KOPT-K1 (cell line): Measurements from ENCODE around the gene UNCX.
"Not testable (repeated sequence)": the region's sequence is repeated elsewhere in the genome, so short reads cannot be mapped to it uniquely, and the experiment has no call there.

ENCODE experiments used
- H3K27ac ChIP-seq: fragments of 200-600 bp; sonication (generic); 2 replicates; pipeline ENCODE4 v1.5.1; 2016; ENCODE audit warnings: antibody characterized with exemption, mild to moderate bottlenecking, low read depth, low read length; ENCODE audit not compliant: poor library complexity, severe bottlenecking
- H3K36me3 ChIP-seq: fragments of 200-600 bp; sonication (generic); 2 replicates; pipeline ENCODE4 v1.5.1; 2017; ENCODE audit warnings: antibody characterized with exemption, mild to moderate bottlenecking, low read length, moderate library complexity; ENCODE audit not compliant: insufficient read depth
- H3K9me3 ChIP-seq: fragments of 200-600 bp; sonication (generic); 2 replicates; pipeline ENCODE4 v1.5.1; 2017; ENCODE audit warnings: antibody characterized with exemption, low read length, mild to moderate bottlenecking; ENCODE audit not compliant: insufficient read depth, poor library complexity, severe bottlenecking

The UNCX gene

GRCh38 chr7:1209097-1209496, 23.6 kb upstream of the UNCX start:
- Histone ChIP-seq H3K27ac (no peak overlapping the region), H3K9me3 (no peaks in the 10 kb centered on the region), H3K36me3 (no peaks in the 10 kb centered on the region)

GRCh38 chr7:1210321-1210978, 22.2 kb upstream of the UNCX start:
- H3K9me3 ChIP-seq: no peaks in the 10 kb centered on the region
- no peaks in the 10 kb centered on the region for H3K36me3 ChIP-seq
- no peak overlapping the region for H3K27ac ChIP-seq

GRCh38 chr7:1210979-1211608, 21.6 kb upstream of the UNCX start:
- Histone ChIP-seq H3K36me3 (no peaks in the 10 kb centered on the region), H3K9me3 (no peaks in the 10 kb centered on the region), H3K27ac (no peak overlapping the region)

GRCh38 chr7:1211611-1212010, 21.1 kb upstream of the UNCX start:
- H3K36me3 ChIP-seq: no peaks in the 10 kb centered on the region
- no peak overlapping the region for H3K27ac ChIP-seq

GRCh38 chr7:1212025-1212424, 20.6 kb upstream of the UNCX start:
- H3K36me3 ChIP-seq, H3K9me3 ChIP-seq, H3K27ac ChIP-seq: not testable (repeated sequence)

More at GRCh38 chr7:1211611-1212010, 21.1 kb upstream of the UNCX start:
- peaks cover 2% of the 10 kb centered on the region for H3K9me3 ChIP-seq

- Histone ChIP-seq H3K27ac (no peak overlapping the region), H3K9me3 (peaks cover 4% of the 10 kb centered on the region), H3K36me3 (no peaks in the 10 kb centered on the region)
Observed at GRCh38 chr7:1214516-1214915, 18.2 kb upstream of the UNCX start.

- no peaks in the 10 kb centered on the region for H3K36me3 ChIP-seq
- peaks cover 4% of the 10 kb centered on the region for H3K9me3 ChIP-seq
- H3K27ac ChIP-seq: no peak overlapping the region
Observed at GRCh38 chr7:1218541-1219165, 14.0 kb upstream of the UNCX start.

GRCh38 chr7:1219498-1219897, 13.2 kb upstream of the UNCX start:
- Histone ChIP-seq H3K27ac (no peak overlapping the region), H3K36me3 (no peaks in the 10 kb centered on the region), H3K9me3 (peaks cover 4% of the 10 kb centered on the region)

GRCh38 chr7:1220000-1220726, 12.5 kb upstream of the UNCX start:
- peaks cover 4% of the 10 kb centered on the region for H3K9me3 ChIP-seq
- no peaks in the 10 kb centered on the region for H3K36me3 ChIP-seq
- no peak overlapping the region for H3K27ac ChIP-seq

- Histone ChIP-seq H3K9me3 (peaks cover 4% of the 10 kb centered on the region), H3K36me3 (no peaks in the 10 kb centered on the region), H3K27ac (no peak overlapping the region)
Observed at GRCh38 chr7:1220977-1221745, 11.5 kb upstream of the UNCX start.

GRCh38 chr7:1223196-1223981, 9.3 kb upstream of the UNCX start:
- no peak overlapping the region for H3K27ac ChIP-seq
- H3K9me3 ChIP-seq: no peaks in the 10 kb centered on the region
- no peaks in the 10 kb centered on the region for H3K36me3 ChIP-seq

GRCh38 chr7:1224086-1224716, 8.5 kb upstream of the UNCX start:
- H3K9me3 ChIP-seq: no peaks in the 10 kb centered on the region

GRCh38 chr7:1225030-1225429, 7.6 kb upstream of the UNCX start:
- Histone ChIP-seq H3K36me3 (no peaks in the 10 kb centered on the region), H3K9me3 (no peaks in the 10 kb centered on the region), H3K27ac (no peak overlapping the region)

More at GRCh38 chr7:1224086-1224716, 8.5 kb upstream of the UNCX start:
- Histone ChIP-seq H3K27ac (no peak overlapping the region), H3K36me3 (no peaks in the 10 kb centered on the region)
